HG03565 (cell line): ENCODE data around the gene DNAH3.

Experiments
- ATAC-seq: cut with Tn5 transposase; IDR thresholded peaks from one replicate; pipeline ENCODE4 v1.9.1; 2021; ENCODE audit warnings: mild to moderate bottlenecking, moderate library complexity; ENCODE audit not compliant: unreplicated experiment

DNAH3 gene

GRCh38 chr16:20911361-20911760 is 239.3 kb downstream of the DNAH3 start:
- ATAC-seq: no peak

GRCh38 chr16:20910781-20911321 is 239.8 kb downstream of the DNAH3 start:
- ATAC-seq: no peak

GRCh38 chr16:20906341-20907255 is 244.0 kb downstream of the DNAH3 start:
- ATAC-seq: no peak

- no peak for ATAC-seq
Measured at GRCh38 chr16:20905576-20905975, 245.1 kb downstream of the DNAH3 start.

GRCh38 chr16:20904507-20905081 is 246.1 kb downstream of the DNAH3 start:
- ATAC-seq: no peak

GRCh38 chr16:20903899-20904506 is 246.6 kb downstream of the DNAH3 start:
- no peak for ATAC-seq

- ATAC-seq: no peak
Measured at GRCh38 chr16:20903116-20903898, 247.3 kb downstream of the DNAH3 start.

- no peak for ATAC-seq
Measured at GRCh38 chr16:20902426-20902825, 248.2 kb downstream of the DNAH3 start.

- ATAC-seq: no peak
Measured at GRCh38 chr16:20901436-20902112, 249.1 kb downstream of the DNAH3 start.

GRCh38 chr16:20901068-20901435 is 249.6 kb downstream of the DNAH3 start:
- ATAC-seq: no peak

GRCh38 chr16:20900299-20901067 is 250.2 kb downstream of the DNAH3 start, which contains the start of the genes DCUN1D3 and LYRM1:
DCUN1D3 (minus strand) TSS chr16:20900358; CDS start chr16:20862538, 37,820 bp downstream.
LYRM1 (plus strand) TSS chr16:20900771; CDS start chr16:20915556, 14,785 bp downstream.
- peak; percentile 60 for ATAC-seq

- ATAC-seq: no peak
Measured at GRCh38 chr16:20899477-20900298, 251.0 kb downstream of the DNAH3 start.

- ATAC-seq: no peak
Measured at GRCh38 chr16:20899071-20899470, 251.6 kb downstream of the DNAH3 start.

- no peak for ATAC-seq
Measured at GRCh38 chr16:20897922-20898321, 252.7 kb downstream of the DNAH3 start.

GRCh38 chr16:20897253-20897897 is 253.3 kb downstream of the DNAH3 start:
- ATAC-seq: no peak

GRCh38 chr16:20894388-20894787 is 256.3 kb downstream of the DNAH3 start:
- no peak for ATAC-seq

GRCh38 chr16:20889625-20890275 is 260.9 kb downstream of the DNAH3 start:
- no peak for ATAC-seq
